Measurements from ENCODE around the gene SMTN.

SMTN gene

DNA sequence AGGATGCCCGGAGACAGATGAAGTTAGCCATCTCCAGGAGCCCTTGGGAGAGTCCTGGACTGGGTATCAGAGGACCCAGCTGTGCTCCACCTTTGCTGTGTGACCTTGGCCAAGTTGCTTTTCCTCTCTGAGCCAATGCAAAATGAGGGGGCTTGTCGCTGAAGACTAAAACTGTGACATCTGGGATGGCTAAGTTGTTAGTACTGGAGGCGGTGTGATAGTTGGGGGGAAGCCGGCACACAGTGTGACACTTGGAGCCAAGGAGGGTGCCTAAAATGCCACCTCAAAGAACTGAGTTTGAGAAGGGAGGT is 42.1 kb downstream of the SMTN start:
- peaks cover 5% of the 10 kb centered on the region for H3K4me1 Mint-ChIP-seq
- no peak overlapping the region for H3K27ac Mint-ChIP-seq (ENCODE audit: low read depth)
- H3K27me3 Mint-ChIP-seq, result peaks cover 14% of the 10 kb centered on the region
- no peak for ATAC-seq (replicated peaks; ENCODE audit: extremely low read depth, poor library complexity, severe bottlenecking)
- no peaks in the 10 kb centered on the region for H3K9me3 Mint-ChIP-seq
- H3K36me3 Mint-ChIP-seq (ENCODE audit: insufficient read depth), result peaks cover 4% of the 10 kb centered on the region
- no peak overlapping the region for H3K4me3 Mint-ChIP-seq
- no peak for DNase-seq (ENCODE audit: low spot score in 2 of 2)

GRCh38 chr22:31124290-31124689 is 43.2 kb downstream of the SMTN start:
- ATAC-seq (replicated peaks; ENCODE audit: extremely low read depth, poor library complexity, severe bottlenecking) (no peak), DNase-seq (ENCODE audit: low spot score in 2 of 2) (no peak)
- Mint-ChIP-seq H3K36me3 (ENCODE audit: insufficient read depth) (peaks cover 4% of the 10 kb centered on the region), H3K4me1 (peaks cover 5% of the 10 kb centered on the region), H3K4me3 (no peak overlapping the region), H3K27ac (ENCODE audit: low read depth) (no peak overlapping the region), H3K27me3 (peaks cover 14% of the 10 kb centered on the region), H3K9me3 (no peaks in the 10 kb centered on the region)

- Mint-ChIP-seq H3K27me3 (peaks cover 14% of the 10 kb centered on the region), H3K36me3 (ENCODE audit: insufficient read depth) (peaks cover 4% of the 10 kb centered on the region), H3K9me3 (no peaks in the 10 kb centered on the region), H3K4me3 (no peak overlapping the region), H3K27ac (ENCODE audit: low read depth) (no peak overlapping the region), H3K4me1 (peaks cover 5% of the 10 kb centered on the region)
- ATAC-seq (replicated peaks; ENCODE audit: extremely low read depth, poor library complexity, severe bottlenecking), result no peak
- no peak for DNase-seq (ENCODE audit: low spot score in 2 of 2)
Observed at GRCh38 chr22:31124811-31125465, 43.8 kb downstream of the SMTN start.

DNA sequence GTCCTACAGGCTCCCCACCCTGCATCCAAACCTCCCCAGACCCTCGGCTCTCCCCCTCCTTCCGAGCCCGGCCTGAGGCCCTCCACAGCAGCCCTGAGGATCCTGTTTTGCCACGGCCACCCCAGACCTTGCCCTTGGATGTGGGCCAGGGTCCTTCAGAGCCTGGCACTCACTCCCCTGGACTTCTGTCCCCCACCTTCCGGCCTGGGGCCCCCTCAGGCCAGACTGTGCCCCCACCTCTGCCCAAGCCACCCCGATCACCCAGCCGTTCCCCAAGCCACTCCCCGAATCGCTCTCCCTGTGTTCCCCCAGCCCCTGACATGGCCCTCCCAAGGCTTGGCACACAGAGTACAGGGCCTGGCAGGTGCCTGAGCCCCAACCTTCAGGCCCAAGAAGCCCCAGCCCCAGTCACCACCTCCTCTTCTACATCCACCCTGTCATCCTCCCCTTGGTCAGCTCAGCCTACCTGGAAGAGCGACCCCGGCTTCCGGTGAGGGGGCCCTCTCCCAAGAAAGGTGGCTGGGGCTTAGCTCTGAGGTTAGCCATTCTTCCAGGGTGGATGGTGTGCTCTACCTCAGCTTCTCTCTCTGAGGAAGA is 44.5 kb downstream of the SMTN start:
- no peak for DNase-seq (ENCODE audit: low spot score in 2 of 2)
- Mint-ChIP-seq H3K4me3 (no peak overlapping the region), H3K4me1 (peaks cover 5% of the 10 kb centered on the region), H3K9me3 (no peaks in the 10 kb centered on the region), H3K27ac (ENCODE audit: low read depth) (no peak overlapping the region), H3K27me3 (peaks cover 14% of the 10 kb centered on the region), H3K36me3 (ENCODE audit: insufficient read depth) (peaks cover 4% of the 10 kb centered on the region)
- ATAC-seq (replicated peaks; ENCODE audit: extremely low read depth, poor library complexity, severe bottlenecking), result no peak

- Mint-ChIP-seq H3K27ac (ENCODE audit: low read depth) (no peak overlapping the region), H3K9me3 (no peaks in the 10 kb centered on the region), H3K4me3 (no peak overlapping the region), H3K4me1 (peaks cover 5% of the 10 kb centered on the region), H3K27me3 (peaks cover 14% of the 10 kb centered on the region), H3K36me3 (ENCODE audit: insufficient read depth) (peaks cover 4% of the 10 kb centered on the region)
- DNase-seq (ENCODE audit: low spot score in 2 of 2), result no peak
- ATAC-seq (replicated peaks; ENCODE audit: extremely low read depth, poor library complexity, severe bottlenecking), result no peak
Observed at GRCh38 chr22:31126128-31126868, 45.2 kb downstream of the SMTN start.

GRCh38 chr22:31126869-31127175 is 45.7 kb downstream of the SMTN start:
- no peak for ATAC-seq (replicated peaks; ENCODE audit: extremely low read depth, poor library complexity, severe bottlenecking)
- Mint-ChIP-seq H3K4me3 (no peak overlapping the region), H3K9me3 (no peaks in the 10 kb centered on the region), H3K36me3 (ENCODE audit: insufficient read depth) (peaks cover 4% of the 10 kb centered on the region), H3K27me3 (peaks cover 14% of the 10 kb centered on the region), H3K4me1 (peaks cover 5% of the 10 kb centered on the region), H3K27ac (ENCODE audit: low read depth) (no peak overlapping the region)
- DNase-seq (ENCODE audit: low spot score in 2 of 2), result no peak

GRCh38 chr22:31127181-31127772 is 46.2 kb downstream of the SMTN start:
- no peak overlapping the region for H3K4me3 Mint-ChIP-seq
- H3K27me3 Mint-ChIP-seq, result peaks cover 14% of the 10 kb centered on the region
- peaks cover 5% of the 10 kb centered on the region for H3K4me1 Mint-ChIP-seq
- H3K36me3 Mint-ChIP-seq (ENCODE audit: insufficient read depth), result peaks cover 2% of the 10 kb centered on the region
- no peak overlapping the region for H3K27ac Mint-ChIP-seq (ENCODE audit: low read depth)
- ATAC-seq (replicated peaks; ENCODE audit: extremely low read depth, poor library complexity, severe bottlenecking) (no peak), DNase-seq (ENCODE audit: low spot score in 2 of 2) (no peak)
- no peaks in the 10 kb centered on the region for H3K9me3 Mint-ChIP-seq

- peaks cover 5% of the 10 kb centered on the region for H3K4me1 Mint-ChIP-seq
- no peaks in the 10 kb centered on the region for H3K9me3 Mint-ChIP-seq
- peaks cover 2% of the 10 kb centered on the region for H3K36me3 Mint-ChIP-seq (ENCODE audit: insufficient read depth)
- H3K4me3 Mint-ChIP-seq, result no peak overlapping the region
- no peak for DNase-seq (ENCODE audit: low spot score in 2 of 2)
- no peak overlapping the region for H3K27ac Mint-ChIP-seq (ENCODE audit: low read depth)
- ATAC-seq (replicated peaks; ENCODE audit: extremely low read depth, poor library complexity, severe bottlenecking), result no peak
- peaks cover 14% of the 10 kb centered on the region for H3K27me3 Mint-ChIP-seq
Observed at GRCh38 chr22:31128156-31128555, 47.0 kb downstream of the SMTN start.

GRCh38 chr22:31130873-31131272 is 49.8 kb downstream of the SMTN start:
- no peak overlapping the region for H3K4me3 Mint-ChIP-seq
- peaks cover 14% of the 10 kb centered on the region for H3K27me3 Mint-ChIP-seq
- no peak for ATAC-seq (replicated peaks; ENCODE audit: extremely low read depth, poor library complexity, severe bottlenecking)
- no peaks in the 10 kb centered on the region for H3K9me3 Mint-ChIP-seq
- H3K4me1 Mint-ChIP-seq, result peaks cover 5% of the 10 kb centered on the region
- no peak for DNase-seq (ENCODE audit: low spot score in 2 of 2)
- H3K36me3 Mint-ChIP-seq (ENCODE audit: insufficient read depth), result no peaks in the 10 kb centered on the region
- H3K27ac Mint-ChIP-seq (ENCODE audit: low read depth), result no peak overlapping the region

GRCh38 chr22:31133911-31134310 is 52.8 kb downstream of the SMTN start:
- Mint-ChIP-seq H3K36me3 (ENCODE audit: insufficient read depth) (no peaks in the 10 kb centered on the region), H3K4me1 (no peaks in the 10 kb centered on the region), H3K27ac (ENCODE audit: low read depth) (no peak overlapping the region), H3K4me3 (no peak overlapping the region), H3K9me3 (no peaks in the 10 kb centered on the region), H3K27me3 (no peaks in the 10 kb centered on the region)
- DNase-seq (ENCODE audit: low spot score in 2 of 2), result no peak
- no peak for ATAC-seq (replicated peaks; ENCODE audit: extremely low read depth, poor library complexity, severe bottlenecking)

DNA sequence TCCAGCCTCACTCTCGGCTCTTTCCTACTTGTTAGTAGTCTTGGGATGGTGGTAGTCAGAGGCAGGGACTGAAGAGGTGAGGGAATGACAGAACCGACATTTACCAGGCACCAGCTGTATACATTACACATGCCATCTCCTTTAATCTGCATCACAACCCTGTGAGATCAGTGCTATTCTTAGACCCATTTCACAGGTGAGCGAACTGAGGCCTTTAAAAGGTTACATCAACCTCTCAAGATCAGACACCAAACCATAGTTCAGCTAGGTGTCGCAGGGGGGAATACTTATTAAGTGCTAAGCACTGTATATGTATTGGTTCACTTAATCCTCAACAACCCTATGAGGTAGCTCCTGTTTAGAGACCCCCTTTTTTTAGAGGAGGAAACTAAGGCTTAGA is 53.6 kb downstream of the SMTN start:
- H3K27ac Mint-ChIP-seq (ENCODE audit: low read depth), result no peak overlapping the region
- H3K9me3 Mint-ChIP-seq, result no peaks in the 10 kb centered on the region
- DNase-seq (ENCODE audit: low spot score in 2 of 2), result no peak
- H3K4me1 Mint-ChIP-seq, result no peaks in the 10 kb centered on the region
- no peak overlapping the region for H3K4me3 Mint-ChIP-seq
- no peak for ATAC-seq (replicated peaks; ENCODE audit: extremely low read depth, poor library complexity, severe bottlenecking)
- no peaks in the 10 kb centered on the region for H3K36me3 Mint-ChIP-seq (ENCODE audit: insufficient read depth)
- H3K27me3 Mint-ChIP-seq, result peaks cover 4% of the 10 kb centered on the region

GRCh38 chr22:31135706-31136105 is 54.6 kb downstream of the SMTN start:
- ATAC-seq (replicated peaks; ENCODE audit: extremely low read depth, poor library complexity, severe bottlenecking) (no peak), DNase-seq (ENCODE audit: low spot score in 2 of 2) (no peak)
- Mint-ChIP-seq H3K9me3 (no peaks in the 10 kb centered on the region), H3K27me3 (peaks cover 10% of the 10 kb centered on the region), H3K4me3 (no peak overlapping the region), H3K4me1 (no peaks in the 10 kb centered on the region), H3K36me3 (ENCODE audit: insufficient read depth) (no peaks in the 10 kb centered on the region), H3K27ac (ENCODE audit: low read depth) (no peak overlapping the region)

GRCh38 chr22:31136155-31136554 is 55.0 kb downstream of the SMTN start:
- Mint-ChIP-seq H3K4me1 (no peaks in the 10 kb centered on the region), H3K36me3 (ENCODE audit: insufficient read depth) (no peaks in the 10 kb centered on the region), H3K27me3 (peaks cover 10% of the 10 kb centered on the region)

More at GRCh38 chr22:31136155-31136554, 55.0 kb downstream of the SMTN start:
- H3K27ac Mint-ChIP-seq (ENCODE audit: low read depth), result no peak overlapping the region
- no peaks in the 10 kb centered on the region for H3K9me3 Mint-ChIP-seq
- no peak for DNase-seq (ENCODE audit: low spot score in 2 of 2)
- H3K4me3 Mint-ChIP-seq, result no peak overlapping the region
- no peak for ATAC-seq (replicated peaks; ENCODE audit: extremely low read depth, poor library complexity, severe bottlenecking)

Measured in central memory CD8-positive, alpha-beta T cell (primary cell).